Neural cell (in vitro differentiated cells): ENCODE measurements around the gene ZNF831.

Experiments used
- CTCF ChIP-seq: fragments of 450-650 bp; IDR thresholded peaks from 2 replicates; pipeline ENCODE4 v1.5.1; 2014; ENCODE audit warnings: antibody characterized with exemption, mild to moderate bottlenecking, moderate library complexity; ENCODE audit not compliant: poor library complexity, severe bottlenecking
- EP300 ChIP-seq: fragments of 450-650 bp; conservative IDR thresholded peaks from 2 replicates; pipeline ENCODE4 v1.6.1; 2014; ENCODE audit warnings: antibody characterized with exemption, mild to moderate bottlenecking, moderate library complexity; ENCODE audit not compliant: poor library complexity, severe bottlenecking
- EZH2 ChIP-seq: fragments of 200-600, 300-800 bp; shearing (Covaris generic), sonication (generic); IDR thresholded peaks from 2 replicates; pipeline ENCODE4 v1.6.1; 2014; ENCODE audit warnings: antibody characterized with exemption, low read length, borderline replicate concordance, mild to moderate bottlenecking; ENCODE audit not compliant: insufficient read depth, poor library complexity, severe bottlenecking
- MXI1 ChIP-seq: fragments of 450-650 bp; conservative IDR thresholded peaks from 2 replicates; pipeline ENCODE4 v1.6.1; 2014; ENCODE audit warnings: antibody characterized with exemption, mild to moderate bottlenecking; ENCODE audit not compliant: poor library complexity, severe bottlenecking
- POLR2AphosphoS5 ChIP-seq: IDR thresholded peaks from 2 replicates; pipeline ENCODE4 v1.6.1; 2012
- RAD21 ChIP-seq: fragments of 450-650 bp; conservative IDR thresholded peaks from 2 replicates; pipeline ENCODE4 v1.6.1; 2014; ENCODE audit warnings: antibody characterized with exemption, mild to moderate bottlenecking, moderate library complexity
- TAF1 ChIP-seq: IDR thresholded peaks from 2 replicates; pipeline ENCODE4 v1.6.1; 2012; ENCODE audit warnings: low read depth
- TF ChIP-seq, protein P1 (sequence below): IDR thresholded peaks from 2 replicates; pipeline ENCODE4 v1.6.1; 2012; ENCODE audit warnings: borderline replicate concordance

DNA sequence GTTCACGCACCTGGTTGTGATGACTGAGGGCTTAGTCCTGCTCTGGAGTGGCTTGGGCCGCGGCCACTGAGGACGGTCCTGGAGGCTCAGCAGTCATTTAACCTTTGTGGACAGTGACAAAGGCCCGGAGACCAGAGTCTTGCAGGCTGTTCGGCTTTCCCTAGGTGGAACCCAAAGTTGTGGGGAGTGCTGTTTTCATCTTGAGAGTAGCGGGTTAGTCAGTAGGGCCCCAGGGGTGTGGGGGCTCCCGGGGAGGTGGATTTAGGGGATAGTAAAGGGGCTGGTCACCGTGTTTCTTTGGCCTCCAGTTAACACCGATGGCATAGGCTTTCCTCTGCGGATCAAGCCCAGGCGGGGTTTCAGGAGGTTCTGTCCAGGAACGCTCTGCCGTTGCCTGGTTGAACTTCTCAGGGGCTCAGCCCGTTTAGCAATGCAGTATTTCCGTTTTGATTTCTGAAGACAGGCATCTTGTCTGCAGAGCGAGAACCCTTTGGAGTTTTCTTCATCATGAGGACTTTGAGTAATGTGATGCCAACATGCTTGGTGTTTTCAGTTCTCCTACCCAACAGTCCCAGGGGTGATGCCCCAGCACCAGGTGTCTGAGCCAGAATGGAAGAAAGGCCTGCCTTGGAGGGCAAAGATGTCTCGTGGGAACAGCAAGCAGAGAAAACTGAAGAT lies 31.8 kb downstream of the ZNF831 start:
- TF ChIP-seq EP300 (no peak), CTCF (no peak), EZH2 (no peak), POLR2AphosphoS5 (no peak), MXI1 (no peak), RAD21 (no peak), TAF1 (no peak)
- TF ChIP-seq, protein P1, sequence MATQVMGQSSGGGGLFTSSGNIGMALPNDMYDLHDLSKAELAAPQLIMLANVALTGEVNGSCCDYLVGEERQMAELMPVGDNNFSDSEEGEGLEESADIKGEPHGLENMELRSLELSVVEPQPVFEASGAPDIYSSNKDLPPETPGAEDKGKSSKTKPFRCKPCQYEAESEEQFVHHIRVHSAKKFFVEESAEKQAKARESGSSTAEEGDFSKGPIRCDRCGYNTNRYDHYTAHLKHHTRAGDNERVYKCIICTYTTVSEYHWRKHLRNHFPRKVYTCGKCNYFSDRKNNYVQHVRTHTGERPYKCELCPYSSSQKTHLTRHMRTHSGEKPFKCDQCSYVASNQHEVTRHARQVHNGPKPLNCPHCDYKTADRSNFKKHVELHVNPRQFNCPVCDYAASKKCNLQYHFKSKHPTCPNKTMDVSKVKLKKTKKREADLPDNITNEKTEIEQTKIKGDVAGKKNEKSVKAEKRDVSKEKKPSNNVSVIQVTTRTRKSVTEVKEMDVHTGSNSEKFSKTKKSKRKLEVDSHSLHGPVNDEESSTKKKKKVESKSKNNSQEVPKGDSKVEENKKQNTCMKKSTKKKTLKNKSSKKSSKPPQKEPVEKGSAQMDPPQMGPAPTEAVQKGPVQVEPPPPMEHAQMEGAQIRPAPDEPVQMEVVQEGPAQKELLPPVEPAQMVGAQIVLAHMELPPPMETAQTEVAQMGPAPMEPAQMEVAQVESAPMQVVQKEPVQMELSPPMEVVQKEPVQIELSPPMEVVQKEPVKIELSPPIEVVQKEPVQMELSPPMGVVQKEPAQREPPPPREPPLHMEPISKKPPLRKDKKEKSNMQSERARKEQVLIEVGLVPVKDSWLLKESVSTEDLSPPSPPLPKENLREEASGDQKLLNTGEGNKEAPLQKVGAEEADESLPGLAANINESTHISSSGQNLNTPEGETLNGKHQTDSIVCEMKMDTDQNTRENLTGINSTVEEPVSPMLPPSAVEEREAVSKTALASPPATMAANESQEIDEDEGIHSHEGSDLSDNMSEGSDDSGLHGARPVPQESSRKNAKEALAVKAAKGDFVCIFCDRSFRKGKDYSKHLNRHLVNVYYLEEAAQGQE = no peak
